A549 treated with dexamethasone at 1 μM for 4 hours (cell line): ENCODE data around the gene ZNF641. TPM values are rescaled to one million over a fixed set of nuclear protein-coding genes. Genes with fewer than 3 reads are reported as not detected.

Experiments
- total RNA-seq: library from RNA; stranded (reverse); fragments of 200-300 nt; extraction: Qiagen RNA extraction; gene quantifications from 5 replicates; pipeline ENCODE4 v1.2.3, GENCODE V29; 2022

The ZNF641 gene
- 4.5 to 6.1 TPM (median 5.7 TPM) in 5 replicates for total RNA-seq

GRCh38 chr12:48350249-48351021, at the start of gene ZNF641:
Gene ZNF641, minus strand, starts transcription at chr12:48350919. Its CDS starts 2,829 bp downstream, at chr12:48348090.

Other genes starting within 250 kb of the ZNF641 start
- gene SENP1, start 244.8 kb downstream of the ZNF641 start, total RNA-seq: 11.5 to 16.0 TPM (median 12.9 TPM) in 5 replicates
- 22.3 to 24.0 TPM (median 23.5 TPM) in 5 replicates for gene PFKM, start 231.6 kb downstream of the ZNF641 start, total RNA-seq
- gene ASB8, start 193.4 kb downstream of the ZNF641 start, total RNA-seq: 12.6 to 16.9 TPM (median 14.9 TPM) in 5 replicates
- 2.3 to 3.1 TPM (median 2.9 TPM) in 5 replicates for gene CCDC184, start 167.3 kb downstream of the ZNF641 start, total RNA-seq
- gene OR10AD1, start 147.6 kb downstream of the ZNF641 start, total RNA-seq: not detected in 5 replicates
- not detected in 5 replicates for gene ANP32D, start 121.6 kb upstream of the ZNF641 start, total RNA-seq
- not detected in 5 replicates for gene C12orf54, start 131.6 kb upstream of the ZNF641 start, total RNA-seq
- not detected in 5 replicates for gene OR8S1, start 174.7 kb upstream of the ZNF641 start, total RNA-seq
- gene LALBA, start 219.1 kb upstream of the ZNF641 start, total RNA-seq: not detected in 5 replicates